ENCODE data around the gene MMEL1.

GRCh38 chr1:2571348-2571747 is 61.5 kb downstream of the MMEL1 start:
- TF ChIP-seq CTCF (IDR thresholded peaks at IDR 0.05) = no peak
- no peak for TF ChIP-seq POLR2AphosphoS5 (IDR thresholded peaks at IDR 0.05)
- no peak for TF ChIP-seq EP300 (IDR thresholded peaks at IDR 0.05)
